GM12878 (cell line): ENCODE measurements around the gene CEP135. TPM values are rescaled to one million over a fixed set of nuclear protein-coding genes. Genes with fewer than 3 reads are reported as not detected.

ENCODE experiments used
- ASH2L ChIP-seq: fragments of 300-600, 200-600 bp; sonication (generic); IDR thresholded peaks from 2 replicates; pipeline ENCODE4 v1.6.1; 2017; ENCODE audit warnings: low read depth, mild to moderate bottlenecking, borderline replicate concordance
- CREB1 ChIP-seq: IDR thresholded peaks from 2 replicates; pipeline ENCODE4 v1.6.1; 2012; ENCODE audit warnings: low read depth, mild to moderate bottlenecking, inconsistent platforms
- ETV6 ChIP-seq, 2 experiments: fragments of 450-650 bp in 1 of 2; IDR thresholded peaks in 1 of 2; conservative IDR thresholded peaks in 1 of 2; 2 replicates each; pipeline ENCODE4 v1.6.1; 2014; ENCODE audit warnings: antibody characterized with exemption in 1 of 2, borderline replicate concordance in 1 of 2, low read depth in 1 of 2, mild to moderate bottlenecking in 1 of 2, moderate library complexity in 1 of 2
- IRF5 ChIP-seq: fragments of 450-650 bp; IDR thresholded peaks from 2 replicates; pipeline ENCODE4 v1.6.1; 2017; ENCODE audit warnings: borderline replicate concordance
- JUNB ChIP-seq: IDR thresholded peaks from 2 replicates; pipeline ENCODE4 v1.6.1; 2016; ENCODE audit warnings: antibody characterized with exemption, mild to moderate bottlenecking
- NFYA ChIP-seq: IDR thresholded peaks from 2 replicates; pipeline ENCODE4 v1.6.1; 2011; ENCODE audit warnings: low read depth, mild to moderate bottlenecking, low read length, improper control_type of control experiment, borderline replicate concordance
- NFYB ChIP-seq: IDR thresholded peaks from 2 replicates; pipeline ENCODE4 v1.6.1; 2011; ENCODE audit warnings: low read depth, mild to moderate bottlenecking, low read length, improper control_type of control experiment, moderate library complexity; ENCODE audit not compliant: insufficient read depth
- NKRF ChIP-seq: fragments of 450-650 bp; conservative IDR thresholded peaks from 2 replicates; pipeline ENCODE4 v1.6.1; 2017; ENCODE audit warnings: mild to moderate bottlenecking, moderate library complexity
- PAX8 ChIP-seq: fragments of 450-650 bp; IDR thresholded peaks from 2 replicates; pipeline ENCODE4 v1.6.1; 2017; ENCODE audit warnings: mild to moderate bottlenecking, moderate library complexity
- POLR2AphosphoS5 ChIP-seq: IDR thresholded peaks from 2 replicates; pipeline ENCODE4 v1.6.1; 2011; ENCODE audit warnings: mild to moderate bottlenecking, low read length, inconsistent platforms
- PRDM15 ChIP-seq: fragments of 450-650 bp; formaldehyde crosslinking; IDR thresholded peaks from 2 replicates; pipeline ENCODE4 v1.4.0; 2020; ENCODE audit warnings: mild to moderate bottlenecking, moderate library complexity
- STAT3 ChIP-seq: IDR thresholded peaks from 2 replicates; pipeline ENCODE4 v1.6.1; 2011; ENCODE audit warnings: low read depth, low read length, improper control_type of control experiment
- ZBTB11 ChIP-seq: fragments of 450-650 bp; formaldehyde crosslinking; IDR thresholded peaks from 2 replicates; pipeline ENCODE4 v1.5.0; 2022; ENCODE audit warnings: mild to moderate bottlenecking, missing genetic modification characterization
- ZNF207 ChIP-seq: fragments of 450-650 bp; IDR thresholded peaks from 2 replicates; pipeline ENCODE4 v1.6.1; 2014; ENCODE audit warnings: antibody characterized with exemption, mild to moderate bottlenecking, borderline replicate concordance
- polyA plus RNA-seq, 11 experiments: library from polyadenylated mRNA; depleted of rRNA in 4 of 11; unstranded in 6 of 11; stranded (reverse) in 5 of 11; fragments of >200 nt; fragmentation: Nextera tagmentation in 4 of 11; fragmentation: Illumina TruSeq in 1 of 11; extraction: Ambion mirVana in 4 of 11; extraction: Trizol in 1 of 11; gene quantifications; 1 replicate in 1 of 11; 2 replicates in 10 of 11; pipeline versions ENCODE4 v1.2.1 to v1.2.3, GENCODE V29; 2011 to 2016; ENCODE audit warnings: inconsistent platforms in 2 of 11, missing spikeins in 2 of 11, low read depth in 1 of 11
- total RNA-seq, 4 experiments: library from RNA; depleted of rRNA in 3 of 4; stranded (reverse); fragments of >200 nt in 3 of 4; fragmentation: Illumina TruSeq in 1 of 4; extraction: Trizol in 1 of 4; gene quantifications; 2 replicates each; pipeline versions ENCODE4 v1.2.1 to v1.2.3, GENCODE V29; 2013 to 2021
- TF ChIP-seq, protein P1 (sequence below): IDR thresholded peaks from 2 replicates; pipeline ENCODE4 v1.6.1; 2011; ENCODE audit warnings: borderline replicate concordance, low read depth, mild to moderate bottlenecking, moderate library complexity, low read length; ENCODE audit not compliant: insufficient read depth, poor library complexity, severe bottlenecking

The CEP135 gene
- total and polyA plus RNA-seq, 10 of the 15 experiments (the other 5 are each of a cell fraction or from before 2014, with no cell fraction given) = 2.9 to 13.6 (median 10.1) TPM

- TF ChIP-seq PRDM15 (CRISPR knock-in tag) (no peak), STAT3 (no peak), ZBTB11 (CRISPR knock-in tag) (no peak), PAX8 (0 out of 2 replicates have a peak, but pooled peaks have one; percentile 57), ZNF207 (no peak), ETV6 (conservative IDR thresholded peaks at IDR 0.05 in 1 of 2, IDR thresholded peaks at IDR 0.05 in 1 of 2; ENCODE audit: borderline replicate concordance in 1 of 2, low read depth in 1 of 2) (no peak), NFYA (no peak), ASH2L (peak; percentile 61; the same call in 1 of the 2 replicates), POLR2AphosphoS5 (peak; percentile 91), NFYB (no peak), IRF5 (no peak), JUNB (no peak), CREB1 (0 out of 2 replicates have a peak, but pooled peaks have one; percentile 39), NKRF (no peak)
- TF ChIP-seq, protein P1, sequence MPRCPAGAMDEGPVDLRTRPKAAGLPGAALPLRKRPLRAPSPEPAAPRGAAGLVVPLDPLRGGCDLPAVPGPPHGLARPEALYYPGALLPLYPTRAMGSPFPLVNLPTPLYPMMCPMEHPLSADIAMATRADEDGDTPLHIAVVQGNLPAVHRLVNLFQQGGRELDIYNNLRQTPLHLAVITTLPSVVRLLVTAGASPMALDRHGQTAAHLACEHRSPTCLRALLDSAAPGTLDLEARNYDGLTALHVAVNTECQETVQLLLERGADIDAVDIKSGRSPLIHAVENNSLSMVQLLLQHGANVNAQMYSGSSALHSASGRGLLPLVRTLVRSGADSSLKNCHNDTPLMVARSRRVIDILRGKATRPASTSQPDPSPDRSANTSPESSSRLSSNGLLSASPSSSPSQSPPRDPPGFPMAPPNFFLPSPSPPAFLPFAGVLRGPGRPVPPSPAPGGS = no peak
Observed at GRCh38 chr4:55947254-55947882, 1.4 kb upstream of the CEP135 start (continued).
